Endometrial microvascular endothelial cells (primary cell): ENCODE measurements around the gene NFATC1. TPM values are rescaled to one million over a fixed set of nuclear protein-coding genes. Genes with fewer than 3 reads are reported as not detected.

Source experiments
- in situ Hi-C: cut with HindIII; loops from 2 replicates; pipeline ENCODE4 v1.10.0; 2017; ENCODE audit warnings: low sequenced_read_pairs, low pct_unique_long_range_greater_than_20kb; ENCODE audit errors: inconsistent ontology term
- total RNA-seq: library from RNA; depleted of rRNA; stranded (reverse); fragments of >200 nt; gene quantifications from one replicate; pipeline ENCODE4 v1.2.3, GENCODE V29; 2015; ENCODE audit errors: inconsistent ontology term

The NFATC1 gene
- total RNA-seq, 1 donor from 2014 or later = 8.9 TPM

DNA sequence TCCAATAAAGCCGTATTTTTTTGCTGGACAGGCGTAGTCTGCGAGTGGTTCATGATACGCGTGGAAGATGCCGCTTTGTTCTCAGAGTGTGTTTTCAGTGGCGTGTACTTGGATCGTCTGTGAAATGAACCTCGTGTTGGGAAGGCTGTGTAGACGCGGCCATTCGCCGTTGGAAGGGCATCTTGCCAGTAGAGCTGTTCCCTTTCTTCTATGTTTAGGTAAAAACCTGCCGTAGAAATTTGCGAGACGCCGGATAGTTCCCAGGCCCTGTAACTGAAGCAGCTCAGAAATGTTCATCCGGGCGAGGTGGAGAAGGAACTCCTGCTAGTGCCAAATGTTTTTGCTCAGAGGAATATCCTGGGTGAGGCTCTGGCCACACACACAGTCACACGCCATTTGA is 133.6 kb downstream of the NFATC1 start:
- in situ Hi-C loops = no loop called here

DNA sequence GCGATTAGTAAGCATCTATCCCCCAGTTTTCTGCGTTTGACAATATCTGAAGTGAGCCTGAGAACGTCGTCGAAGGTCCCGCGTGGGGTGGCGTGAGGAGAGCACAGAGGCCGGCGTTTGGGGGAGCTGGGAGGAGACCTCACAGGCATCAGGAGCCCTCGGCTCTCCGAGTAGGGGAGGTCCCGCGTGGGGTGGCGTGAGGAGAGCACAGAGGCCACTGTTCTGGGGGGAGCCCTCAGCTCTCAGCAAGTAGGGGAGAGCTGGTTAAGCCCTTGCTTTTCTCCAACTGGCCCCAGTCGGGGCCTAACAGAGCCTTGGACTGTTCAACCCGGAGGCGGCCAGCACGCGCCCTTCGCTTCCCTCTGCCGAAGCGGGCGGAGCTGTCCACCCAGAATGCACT is 134.3 kb downstream of the NFATC1 start:
- in situ Hi-C loops = no loop called here

GRCh38 chr18:79530821-79531220 is 135.1 kb downstream of the NFATC1 start:
- in situ Hi-C loops = no loop called here

GRCh38 chr18:79531386-79531785 is 135.7 kb downstream of the NFATC1 start:
- in situ Hi-C loops = no loop called here

DNA sequence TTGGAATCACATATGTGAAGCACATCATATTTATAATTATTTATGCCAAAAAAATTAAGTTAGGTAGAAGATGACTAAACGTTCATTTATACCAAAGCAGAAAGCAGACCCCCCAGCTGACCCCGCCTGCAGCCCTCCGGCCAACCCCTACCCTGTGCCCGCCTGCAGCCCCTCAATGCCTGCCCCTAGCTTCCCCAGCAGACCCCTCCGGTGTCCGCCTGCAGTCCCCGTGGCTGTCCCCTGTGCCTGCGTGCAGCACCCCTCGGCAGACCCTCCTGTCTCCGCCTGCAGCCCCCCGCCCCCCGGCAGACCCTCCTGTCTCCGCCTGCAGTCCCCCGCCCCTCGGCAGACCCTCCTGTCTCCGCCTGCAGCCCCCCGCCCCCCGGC is 136.2 kb downstream of the NFATC1 start:
- in situ Hi-C loops = no loop called here

DNA sequence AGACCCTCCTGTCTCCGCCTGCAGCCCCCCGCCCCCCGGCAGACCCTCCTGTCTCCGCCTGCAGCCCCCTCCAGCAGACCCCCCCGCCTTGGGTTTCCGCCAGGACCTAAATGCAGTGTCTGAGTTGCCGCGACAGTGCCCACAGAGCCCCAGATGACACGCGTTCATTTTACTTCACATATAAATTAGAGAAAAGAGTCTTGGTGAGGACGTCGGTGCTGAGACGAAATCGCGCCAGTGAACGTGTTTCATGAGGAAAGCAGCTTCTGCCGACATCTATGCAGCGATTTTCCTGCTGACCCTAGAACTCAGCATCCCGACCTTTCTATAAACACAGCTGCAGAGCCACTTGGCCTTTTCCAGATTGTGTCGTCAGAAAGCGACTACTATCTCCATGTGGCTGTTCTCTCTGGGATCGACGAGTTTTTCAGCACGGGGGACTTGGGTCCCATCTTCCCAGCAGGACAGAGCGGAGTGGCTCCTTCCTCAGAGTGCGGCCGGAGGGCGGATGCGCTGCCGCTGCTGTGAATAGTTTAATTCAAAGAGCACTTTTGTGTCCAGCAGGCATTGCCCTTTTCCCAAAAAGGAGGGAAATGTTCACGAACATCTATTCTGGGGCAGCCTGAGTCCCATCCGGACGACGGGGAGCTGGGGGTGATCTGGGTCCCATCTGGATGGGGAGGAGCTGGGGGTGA is 136.7 kb downstream of the NFATC1 start:
- in situ Hi-C loops = no loop called here

DNA sequence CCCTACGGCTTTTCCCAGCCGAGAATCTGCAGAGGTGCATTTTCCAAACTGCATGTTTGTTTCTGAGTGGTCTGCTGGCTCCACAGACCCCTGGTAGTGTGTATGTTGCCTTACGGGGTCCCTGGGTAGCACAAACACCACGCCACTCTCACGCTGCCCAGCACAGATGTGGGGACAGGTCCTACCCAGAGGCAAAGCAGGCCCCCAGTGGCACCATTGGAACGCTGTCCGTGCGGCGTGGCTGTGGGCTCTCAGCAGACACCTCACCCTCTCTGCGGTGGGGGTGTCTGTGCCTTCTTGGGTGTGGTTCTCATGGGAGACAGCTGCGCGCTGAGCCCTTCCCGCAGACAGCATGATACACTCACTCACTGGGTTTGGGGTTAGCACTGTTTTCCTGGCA is 137.4 kb downstream of the NFATC1 start:
- in situ Hi-C loops = no loop called here

- in situ Hi-C loops = no loop called here
Measured at GRCh38 chr18:79533591-79533990, 137.9 kb downstream of the NFATC1 start.

DNA sequence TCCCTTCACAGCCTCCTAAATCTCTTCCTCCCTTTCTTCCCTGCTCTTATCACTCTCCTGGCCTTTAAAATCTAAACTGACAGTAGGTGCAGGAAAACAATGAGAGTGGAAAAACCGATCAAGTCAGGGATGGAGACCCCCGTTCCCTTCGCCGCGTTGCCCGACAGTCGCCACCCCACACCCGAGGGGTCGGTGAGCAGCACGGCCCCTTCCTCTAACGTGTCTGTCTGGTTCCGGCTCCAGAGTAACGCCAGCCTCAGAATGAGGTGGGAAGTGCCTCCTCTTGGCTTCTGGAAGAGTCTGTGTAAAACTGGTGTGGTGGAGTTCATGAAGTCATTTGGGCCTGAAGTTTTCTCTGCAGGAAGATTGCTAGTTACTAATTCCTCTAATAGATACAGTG is 138.6 kb downstream of the NFATC1 start:
- in situ Hi-C loops = no loop called here

DNA sequence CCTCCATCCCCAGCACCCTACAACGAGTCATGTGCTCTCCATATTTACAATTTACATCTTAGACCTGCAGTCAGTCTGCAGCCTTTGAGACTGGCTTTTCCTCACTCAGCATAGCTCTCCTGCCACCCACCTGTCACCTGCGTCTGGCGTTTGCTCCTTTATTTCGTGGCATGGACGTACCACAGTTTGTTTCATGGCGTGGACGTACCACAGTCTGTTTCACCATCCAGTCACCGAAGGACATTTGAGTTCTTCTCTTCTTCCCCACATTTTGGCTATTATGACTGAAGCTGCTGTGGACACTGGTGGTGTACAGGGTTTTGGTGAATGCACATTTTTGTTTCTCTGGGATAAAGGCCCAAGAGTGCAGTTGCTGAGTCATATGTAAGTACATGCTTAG is 142.0 kb downstream of the NFATC1 start:
- in situ Hi-C loops = no loop called here

- in situ Hi-C loops = no loop called here
Measured at GRCh38 chr18:79538635-79539034, 142.9 kb downstream of the NFATC1 start.

DNA sequence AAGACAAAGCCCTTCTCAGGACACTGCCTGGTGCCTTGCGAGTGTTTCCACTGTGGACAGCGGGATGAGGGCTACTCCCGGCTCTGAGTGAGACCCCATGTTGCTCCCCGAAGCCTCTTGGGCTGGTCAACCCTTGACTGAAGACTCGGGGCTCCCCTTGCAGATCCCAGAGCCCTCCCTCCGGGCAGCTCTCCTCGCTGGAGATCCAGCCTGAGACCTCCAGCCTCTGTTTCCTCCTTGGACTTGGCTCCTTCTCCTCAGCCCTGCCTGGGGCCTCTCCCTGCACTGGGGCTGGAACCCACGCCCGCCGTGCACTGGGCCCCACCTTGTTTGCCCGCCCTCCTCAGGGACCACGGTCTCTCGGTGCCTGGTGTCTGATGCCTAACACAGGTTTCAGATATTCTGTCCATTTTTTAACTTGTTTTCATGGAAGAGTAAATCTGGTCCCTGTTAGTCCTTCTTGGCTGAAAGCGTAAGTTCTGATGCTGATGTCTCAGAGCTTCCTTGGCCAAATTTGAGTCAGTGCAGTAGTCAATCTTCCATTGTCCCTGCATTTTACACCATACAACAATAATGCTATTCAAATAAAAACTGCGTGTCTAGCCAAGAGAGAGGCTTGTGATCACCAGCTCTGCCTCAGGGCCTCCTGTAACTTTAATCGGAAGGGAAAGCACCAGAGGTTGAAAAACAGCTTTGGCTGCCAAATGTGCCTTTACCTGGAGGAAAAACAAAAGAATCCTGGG is 144.6 kb downstream of the NFATC1 start:
- in situ Hi-C loops = no loop called here

DNA sequence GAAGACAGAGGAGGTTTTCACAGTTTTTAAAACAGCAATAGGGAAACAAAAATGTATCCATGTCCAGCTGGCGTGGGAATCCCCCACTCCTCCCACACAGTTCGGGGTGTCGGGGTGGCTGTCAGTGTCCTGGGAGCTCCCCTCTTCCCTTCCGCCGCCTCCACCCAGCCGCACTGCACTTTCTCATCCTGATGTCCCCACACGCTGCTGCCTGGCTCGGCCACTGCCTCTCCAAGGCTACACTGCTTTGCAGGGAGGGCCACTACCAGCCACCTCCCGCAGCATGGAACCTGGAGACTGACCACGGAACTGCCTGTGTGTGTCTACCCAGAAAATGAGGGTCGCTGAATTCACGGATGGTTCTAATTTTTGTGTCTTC is 145.2 kb downstream of the NFATC1 start:
- in situ Hi-C loops = no loop called here

DNA sequence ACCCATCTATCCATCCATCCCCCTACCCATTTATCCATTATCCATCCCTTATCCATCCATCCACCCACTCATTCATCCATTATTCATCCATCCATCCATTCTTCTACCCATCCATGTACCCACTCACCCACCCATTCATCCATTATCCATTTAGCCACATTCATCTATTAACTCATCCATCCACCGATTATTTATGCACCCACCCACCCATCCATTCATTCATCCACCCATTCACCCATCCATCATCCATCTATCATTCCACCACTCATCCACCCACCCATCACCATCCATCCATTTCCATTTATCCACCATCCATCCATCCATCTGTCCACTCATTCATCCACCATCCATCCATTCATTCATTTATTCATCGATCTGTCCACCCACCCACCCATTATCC is 146.5 kb downstream of the NFATC1 start:
- in situ Hi-C loops = no loop called here

DNA sequence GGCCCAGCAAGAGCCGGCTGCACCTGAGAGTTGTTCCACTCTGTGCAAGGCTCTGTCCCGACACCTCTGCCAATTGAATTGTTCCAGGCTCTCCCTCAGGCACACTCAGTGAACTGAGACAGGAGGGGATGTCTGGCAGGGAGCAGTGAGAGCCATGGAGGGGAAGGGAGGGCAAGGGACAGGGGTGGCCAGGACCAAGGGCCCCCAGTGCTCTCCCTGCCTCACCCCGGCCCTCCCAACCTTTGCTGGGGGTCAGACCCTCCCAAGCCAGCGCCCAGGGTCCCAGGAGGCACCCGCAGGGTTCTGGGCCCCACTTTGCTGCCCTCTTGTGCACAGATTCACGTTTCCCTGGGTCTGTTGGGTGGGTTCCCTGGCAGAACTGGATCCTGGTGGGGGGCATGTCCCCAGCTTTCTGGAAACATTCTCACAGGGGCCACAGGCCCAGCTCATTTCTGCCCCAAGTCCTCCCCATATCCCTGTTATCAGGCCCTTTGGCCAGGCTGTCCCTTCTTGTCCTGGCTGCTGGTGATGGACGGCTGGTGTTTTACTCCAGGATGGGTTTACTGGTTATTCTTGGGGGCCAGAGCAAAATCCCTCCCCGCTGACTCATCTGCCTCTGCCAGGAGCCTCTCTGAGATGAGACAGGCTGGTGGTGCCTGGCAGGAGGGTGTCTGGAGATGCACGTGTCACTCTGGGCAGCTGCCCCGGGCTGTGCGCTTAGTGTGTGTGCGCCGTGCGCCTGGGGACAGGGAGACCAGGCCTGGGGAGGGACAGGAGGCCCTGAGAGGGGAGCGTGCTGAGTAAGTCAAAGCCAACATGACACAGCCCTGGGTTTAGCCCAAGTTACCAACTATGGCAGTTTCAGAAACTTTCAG is 147.4 kb downstream of the NFATC1 start:
- in situ Hi-C loops = no loop called here

DNA sequence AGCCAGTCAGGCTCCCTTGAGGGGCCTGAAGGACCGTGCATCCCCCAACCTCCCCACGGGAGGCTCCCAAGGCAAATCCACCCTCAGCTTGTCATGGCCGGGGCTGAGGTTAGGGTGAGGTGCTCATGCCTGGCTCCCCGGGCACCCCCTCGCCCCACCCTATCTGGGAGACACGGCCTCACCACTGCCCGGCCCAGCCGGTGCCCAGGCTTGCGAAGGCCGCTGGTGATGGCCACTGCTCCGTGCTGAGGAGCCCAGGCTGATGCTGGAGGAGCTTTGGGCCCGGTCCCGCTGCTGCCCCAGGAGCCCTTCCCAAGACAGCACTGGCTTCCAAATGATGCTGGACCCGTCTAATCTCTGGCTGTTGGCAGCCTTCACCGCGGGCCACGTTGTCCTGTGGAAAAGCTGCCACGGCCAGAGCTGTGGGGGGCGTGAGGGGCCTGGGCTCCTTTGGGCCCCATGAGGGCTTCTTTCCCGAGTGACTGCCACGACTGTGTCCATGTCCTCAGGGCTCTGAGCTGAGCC is 148.2 kb downstream of the NFATC1 start:
- in situ Hi-C loops = no loop called here

- in situ Hi-C loops = no loop called here
Measured at GRCh38 chr18:79544386-79544963, 148.7 kb downstream of the NFATC1 start.

- in situ Hi-C loops = no loop called here
Measured at GRCh38 chr18:79545255-79545654, 149.5 kb downstream of the NFATC1 start.

- in situ Hi-C loops = no loop called here
Measured at GRCh38 chr18:79545736-79546171, 150.0 kb downstream of the NFATC1 start.
